Measurements from ENCODE around the gene COL26A1. TPM values are rescaled to one million over a fixed set of nuclear protein-coding genes. Genes with fewer than 3 reads are reported as not detected.

COL26A1 gene
- total RNA-seq, 1 donor from 2014 or later = 66.2 TPM

DNA sequence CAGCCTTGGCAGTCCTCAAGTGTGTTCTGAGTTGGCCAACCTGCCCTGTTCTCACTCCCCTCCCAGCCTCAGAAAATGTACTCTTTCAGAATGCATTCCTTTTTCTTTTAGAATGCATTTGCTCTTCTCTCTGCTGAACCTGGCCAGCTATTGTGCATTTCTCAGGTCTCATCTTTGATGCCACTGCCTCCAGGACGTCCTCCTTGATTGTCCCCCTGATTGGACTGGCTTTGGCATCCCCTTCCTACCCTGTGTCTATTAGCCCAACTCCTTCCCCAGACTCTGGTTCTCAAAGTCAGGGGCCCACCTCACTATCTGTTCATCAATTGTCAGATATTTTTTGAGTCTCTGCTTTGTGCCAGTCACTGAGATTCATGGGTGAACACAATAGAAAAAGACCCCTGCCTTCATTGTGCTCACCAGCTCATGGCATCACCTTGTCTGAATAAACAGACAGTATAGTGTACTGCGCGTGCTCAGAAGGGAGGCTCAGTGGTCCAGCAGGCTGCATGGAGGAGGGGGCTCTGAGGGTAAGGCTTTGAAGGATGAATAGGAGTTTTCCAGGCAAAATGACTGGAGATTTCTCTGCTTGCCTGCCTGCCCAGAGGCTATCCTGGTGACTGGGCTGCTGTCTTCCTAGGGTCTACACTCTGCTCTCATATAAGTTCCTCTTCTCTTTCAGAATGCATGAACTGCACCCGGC, 169.9 kb downstream of the COL26A1 start:
- peaks cover 15% of the 10 kb centered on the region for H3K4me1 Mint-ChIP-seq (ENCODE audit: low read depth, unreplicated experiment)
- peak overlapping the region; percentile 16 for H3K4me3 Mint-ChIP-seq (ENCODE audit: unreplicated experiment)
- no peak for DNase-seq
- TF ChIP-seq, protein P1, sequence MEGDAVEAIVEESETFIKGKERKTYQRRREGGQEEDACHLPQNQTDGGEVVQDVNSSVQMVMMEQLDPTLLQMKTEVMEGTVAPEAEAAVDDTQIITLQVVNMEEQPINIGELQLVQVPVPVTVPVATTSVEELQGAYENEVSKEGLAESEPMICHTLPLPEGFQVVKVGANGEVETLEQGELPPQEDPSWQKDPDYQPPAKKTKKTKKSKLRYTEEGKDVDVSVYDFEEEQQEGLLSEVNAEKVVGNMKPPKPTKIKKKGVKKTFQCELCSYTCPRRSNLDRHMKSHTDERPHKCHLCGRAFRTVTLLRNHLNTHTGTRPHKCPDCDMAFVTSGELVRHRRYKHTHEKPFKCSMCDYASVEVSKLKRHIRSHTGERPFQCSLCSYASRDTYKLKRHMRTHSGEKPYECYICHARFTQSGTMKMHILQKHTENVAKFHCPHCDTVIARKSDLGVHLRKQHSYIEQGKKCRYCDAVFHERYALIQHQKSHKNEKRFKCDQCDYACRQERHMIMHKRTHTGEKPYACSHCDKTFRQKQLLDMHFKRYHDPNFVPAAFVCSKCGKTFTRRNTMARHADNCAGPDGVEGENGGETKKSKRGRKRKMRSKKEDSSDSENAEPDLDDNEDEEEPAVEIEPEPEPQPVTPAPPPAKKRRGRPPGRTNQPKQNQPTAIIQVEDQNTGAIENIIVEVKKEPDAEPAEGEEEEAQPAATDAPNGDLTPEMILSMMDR (IDR thresholded peaks at IDR 0.05; ENCODE audit: partially characterized antibody, unreplicated experiment) = no peak
- H3K9me3 Mint-ChIP-seq (ENCODE audit: unreplicated experiment) = peaks cover 4% of the 10 kb centered on the region
- H3K27ac Mint-ChIP-seq (ENCODE audit: unreplicated experiment) = no peak overlapping the region
- peaks cover 7% of the 10 kb centered on the region for H3K36me3 Mint-ChIP-seq (ENCODE audit: unreplicated experiment)
- H3K27me3 Mint-ChIP-seq (ENCODE audit: unreplicated experiment) = peaks cover 13% of the 10 kb centered on the region

DNA sequence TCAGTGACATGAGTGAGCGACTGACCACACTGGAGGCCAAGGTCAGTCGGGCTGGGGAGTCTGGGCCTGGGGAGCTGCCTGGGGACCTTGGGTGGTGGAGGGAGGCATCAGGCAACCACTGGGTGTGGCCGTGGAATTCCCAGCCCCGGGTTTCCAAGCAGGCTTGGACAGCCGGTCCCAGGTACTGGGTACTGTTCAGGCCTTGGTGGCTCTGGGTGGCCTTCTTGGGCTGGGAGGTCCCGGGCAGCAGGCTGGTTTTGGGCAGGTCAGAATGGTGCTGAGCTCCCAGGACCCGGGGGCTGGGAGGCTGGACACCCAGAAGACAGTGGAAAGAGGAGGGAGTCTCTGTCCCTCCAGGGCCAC, 170.4 kb downstream of the COL26A1 start:
- TF ChIP-seq, protein P1 (IDR thresholded peaks at IDR 0.05; ENCODE audit: partially characterized antibody, unreplicated experiment) = no peak
- peaks cover 13% of the 10 kb centered on the region for H3K27me3 Mint-ChIP-seq (ENCODE audit: unreplicated experiment)
- peaks cover 3% of the 10 kb centered on the region for H3K9me3 Mint-ChIP-seq (ENCODE audit: unreplicated experiment)
- peaks cover 7% of the 10 kb centered on the region for H3K36me3 Mint-ChIP-seq (ENCODE audit: unreplicated experiment)
- no peak overlapping the region for H3K27ac Mint-ChIP-seq (ENCODE audit: unreplicated experiment)
- H3K4me3 Mint-ChIP-seq (ENCODE audit: unreplicated experiment) = no peak overlapping the region
- no peak for DNase-seq
- H3K4me1 Mint-ChIP-seq (ENCODE audit: low read depth, unreplicated experiment) = peaks cover 15% of the 10 kb centered on the region

DNA sequence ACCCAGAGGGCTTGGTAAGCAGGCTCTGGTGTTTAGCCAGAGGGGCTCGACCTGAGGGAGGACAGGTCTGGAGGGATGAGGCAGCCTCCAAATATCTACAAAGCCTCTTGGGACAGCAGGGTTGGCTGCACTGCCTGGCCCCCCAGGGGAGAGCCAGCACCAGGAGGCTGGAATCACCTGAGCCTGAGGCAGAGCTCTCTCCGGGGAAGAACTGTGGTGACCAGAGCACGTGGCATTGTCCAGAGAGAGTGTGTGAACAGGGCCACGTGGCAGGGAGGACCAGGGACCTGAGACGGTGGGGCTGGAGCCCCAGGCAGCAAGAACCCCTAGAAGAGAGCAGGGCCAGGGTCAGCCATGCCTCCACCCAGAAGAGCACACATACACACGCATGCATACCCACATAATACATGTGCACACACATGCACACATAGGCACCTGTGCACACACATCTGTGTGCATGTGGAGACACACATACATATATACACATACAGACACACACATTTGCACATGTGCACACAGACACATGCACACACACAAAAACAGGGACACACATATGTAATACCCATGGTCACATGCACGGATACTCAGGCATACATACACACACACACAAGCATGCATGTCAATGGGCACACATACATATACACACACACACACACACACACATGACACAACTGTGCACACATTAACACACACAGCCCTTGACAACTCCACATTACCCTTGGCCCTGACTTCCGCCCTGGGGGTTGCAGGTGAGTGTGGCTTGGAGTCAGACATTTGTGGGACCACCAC, 171.5 kb downstream of the COL26A1 start:
- Mint-ChIP-seq H3K27me3 (ENCODE audit: unreplicated experiment) (peaks cover 15% of the 10 kb centered on the region), H3K4me1 (ENCODE audit: low read depth, unreplicated experiment) (peaks cover 15% of the 10 kb centered on the region), H3K9me3 (ENCODE audit: unreplicated experiment) (peaks cover 2% of the 10 kb centered on the region), H3K36me3 (ENCODE audit: unreplicated experiment) (peaks cover 7% of the 10 kb centered on the region), H3K4me3 (ENCODE audit: unreplicated experiment) (no peak overlapping the region), H3K27ac (ENCODE audit: unreplicated experiment) (no peak overlapping the region)
- TF ChIP-seq, protein P1 (IDR thresholded peaks at IDR 0.05; ENCODE audit: partially characterized antibody, unreplicated experiment) = no peak
- no peak for DNase-seq

- Mint-ChIP-seq H3K36me3 (ENCODE audit: unreplicated experiment) (peaks cover 2% of the 10 kb centered on the region), H3K27me3 (ENCODE audit: unreplicated experiment) (peaks cover 12% of the 10 kb centered on the region), H3K4me1 (ENCODE audit: low read depth, unreplicated experiment) (peaks cover 15% of the 10 kb centered on the region), H3K27ac (ENCODE audit: unreplicated experiment) (no peak overlapping the region), H3K4me3 (ENCODE audit: unreplicated experiment) (no peak overlapping the region), H3K9me3 (ENCODE audit: unreplicated experiment) (peaks cover 2% of the 10 kb centered on the region)
- no peak for DNase-seq
- TF ChIP-seq, protein P1 (IDR thresholded peaks at IDR 0.05; ENCODE audit: partially characterized antibody, unreplicated experiment) = no peak
Observed at GRCh38 chr7:101534873-101535272, 172.2 kb downstream of the COL26A1 start.

- Mint-ChIP-seq H3K4me3 (ENCODE audit: unreplicated experiment) (no peak overlapping the region), H3K9me3 (ENCODE audit: unreplicated experiment) (peaks cover 2% of the 10 kb centered on the region), H3K36me3 (ENCODE audit: unreplicated experiment) (no peaks in the 10 kb centered on the region), H3K4me1 (ENCODE audit: low read depth, unreplicated experiment) (peaks cover 15% of the 10 kb centered on the region), H3K27ac (ENCODE audit: unreplicated experiment) (no peak overlapping the region), H3K27me3 (ENCODE audit: unreplicated experiment) (peaks cover 12% of the 10 kb centered on the region)
- DNase-seq = no peak
- TF ChIP-seq, protein P1 (IDR thresholded peaks at IDR 0.05; ENCODE audit: partially characterized antibody, unreplicated experiment) = no peak
Observed at GRCh38 chr7:101535351-101535751, 172.7 kb downstream of the COL26A1 start.

Data from glutamatergic neuron (in vitro differentiated cells).